NT2/D1 (cell line): ENCODE results near the gene HERC6.
"Not testable (repeated sequence)": the region's sequence is repeated elsewhere in the genome, so short reads cannot be mapped to it uniquely, and the experiment has no call there.

Experiments
- DNase-seq: peaks from one replicate; pipeline ENCODE4 v3.0.0-alpha.2; 2011; ENCODE audit warnings: low read depth, low spot score
- H3K27me3 ChIP-seq: 2 replicates; pipeline ENCODE4 v1.6.0; 2011; ENCODE audit warnings: mild to moderate bottlenecking; ENCODE audit not compliant: insufficient read length, insufficient read depth
- H3K36me3 ChIP-seq: 2 replicates; pipeline ENCODE4 v1.6.1; 2011; ENCODE audit warnings: mild to moderate bottlenecking, low read length, mixed read lengths; ENCODE audit not compliant: insufficient read depth, insufficient read length
- H3K4me1 ChIP-seq: 2 replicates; pipeline ENCODE4 v1.5.1; 2011; ENCODE audit not compliant: insufficient read depth, insufficient read length
- H3K4me3 ChIP-seq: 2 replicates; pipeline ENCODE4 v1.5.1; 2011; ENCODE audit warnings: low read depth; ENCODE audit not compliant: insufficient read length
- H3K9ac ChIP-seq: 2 replicates; pipeline ENCODE4 v1.6.0; 2011; ENCODE audit warnings: low read depth; ENCODE audit not compliant: insufficient read length
- H3K9me3 ChIP-seq: 2 replicates; pipeline ENCODE4 v1.5.1; 2011; ENCODE audit warnings: mild to moderate bottlenecking, low read length; ENCODE audit not compliant: insufficient read depth
- SUZ12 ChIP-seq: IDR thresholded peaks from 2 replicates; pipeline ENCODE4 v1.6.1; 2011; ENCODE audit not compliant: insufficient read length, insufficient read depth; ENCODE audit errors: extremely low read depth
- YY1 ChIP-seq: IDR thresholded peaks from 2 replicates; pipeline ENCODE4 v1.6.1; 2011; ENCODE audit not compliant: insufficient read length, insufficient read depth
- ZNF274 ChIP-seq: IDR thresholded peaks from 2 replicates; pipeline ENCODE4 v1.6.1; 2011; ENCODE audit warnings: mild to moderate bottlenecking, low read depth, low read length

HERC6 gene

DNA sequence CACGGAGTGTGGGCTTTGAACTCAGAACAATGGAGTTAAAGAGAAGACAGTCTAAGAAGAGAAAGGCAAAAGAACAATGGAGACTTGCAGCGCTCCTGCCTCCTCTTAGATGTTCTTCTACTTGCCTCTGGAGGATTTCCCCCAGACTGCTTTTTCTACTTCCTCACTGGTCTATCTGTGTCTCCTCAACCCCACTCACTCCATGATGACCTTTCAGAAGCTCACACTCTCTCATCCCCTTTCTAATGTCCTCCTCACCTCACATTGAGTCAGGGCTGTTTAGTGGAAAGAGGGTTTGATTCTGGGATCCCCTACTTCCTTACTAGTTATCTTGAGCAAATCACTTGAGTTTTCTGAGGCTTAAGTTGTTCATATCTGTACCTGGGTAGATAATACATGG is 12.2 kb upstream of the HERC6 start:
- Histone ChIP-seq H3K27me3 (no peaks in the 10 kb centered on the region), H3K9ac (no peak overlapping the region), H3K4me1 (no peaks in the 10 kb centered on the region), H3K4me3 (no peak overlapping the region), H3K36me3 (no peaks in the 10 kb centered on the region), H3K9me3 (peaks cover 14% of the 10 kb centered on the region; the same call in 1 of the 2 replicates)
- DNase-seq = no peak
- no peak for TF ChIP-seq ZNF274
- no peak for TF ChIP-seq YY1
- TF ChIP-seq SUZ12 = no peak

DNA sequence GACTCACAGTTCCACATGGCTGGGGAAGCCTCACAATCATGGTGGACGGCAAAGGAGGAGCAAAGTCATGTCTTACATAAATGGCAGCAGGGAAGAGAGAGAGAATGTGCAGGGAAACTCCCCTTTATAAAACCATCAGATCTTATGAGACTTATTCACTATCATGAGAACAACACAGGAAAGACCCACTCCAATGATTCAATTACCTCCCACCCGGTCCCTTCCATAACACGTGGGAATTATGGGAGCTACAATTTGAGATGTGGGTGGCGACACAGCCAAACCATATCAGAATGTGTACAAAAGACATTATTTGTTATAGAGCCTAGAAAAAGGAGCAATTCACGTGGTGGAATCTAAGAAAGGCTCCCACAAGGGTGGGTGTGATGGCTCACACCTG is 10.8 kb upstream of the HERC6 start:
- no peaks in the 10 kb centered on the region for H3K36me3 ChIP-seq
- peaks cover 14% of the 10 kb centered on the region; the same call in 1 of the 2 replicates for H3K9me3 ChIP-seq
- no peaks in the 10 kb centered on the region for H3K4me1 ChIP-seq
- no peak overlapping the region for H3K4me3 ChIP-seq
- TF ChIP-seq YY1 (no peak), SUZ12 (no peak), ZNF274 (no peak)
- H3K27me3 ChIP-seq = no peaks in the 10 kb centered on the region
- no peak overlapping the region for H3K9ac ChIP-seq
- DNase-seq = no peak

DNA sequence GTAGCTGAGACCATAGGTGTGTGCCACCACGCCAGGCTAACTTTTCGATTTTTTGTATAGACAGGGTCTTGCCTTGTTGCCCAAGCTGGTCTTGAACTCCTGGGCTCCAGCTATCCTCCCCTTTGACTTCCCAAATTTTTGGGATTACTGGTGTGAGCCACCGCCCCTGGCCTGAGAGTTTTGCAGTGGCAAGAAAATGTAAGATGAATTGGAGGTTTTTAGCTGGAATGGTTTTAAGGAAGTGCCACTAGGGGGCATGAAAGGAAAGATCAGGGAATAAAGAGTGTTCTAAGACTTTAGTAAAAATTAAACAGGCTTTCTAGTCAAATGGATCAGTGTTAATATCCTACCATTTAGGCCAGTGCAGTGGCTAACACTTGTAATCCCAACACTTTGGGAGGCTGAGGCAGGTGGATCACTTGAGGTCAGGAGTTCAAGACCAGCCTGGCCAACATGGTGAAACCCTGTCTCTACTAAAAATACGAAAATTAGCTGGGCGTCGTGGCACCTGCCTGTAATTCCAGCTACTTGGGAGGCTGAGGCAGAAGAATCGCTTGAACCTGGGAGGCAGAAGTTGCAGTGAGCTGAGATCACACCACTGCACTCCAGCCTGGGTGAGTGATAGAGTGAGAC is 9.4 kb upstream of the HERC6 start:
- H3K36me3 ChIP-seq, H3K4me3 ChIP-seq, DNase-seq, H3K9ac ChIP-seq, H3K9me3 ChIP-seq, H3K27me3 ChIP-seq, H3K4me1 ChIP-seq: not testable (repeated sequence)

DNA sequence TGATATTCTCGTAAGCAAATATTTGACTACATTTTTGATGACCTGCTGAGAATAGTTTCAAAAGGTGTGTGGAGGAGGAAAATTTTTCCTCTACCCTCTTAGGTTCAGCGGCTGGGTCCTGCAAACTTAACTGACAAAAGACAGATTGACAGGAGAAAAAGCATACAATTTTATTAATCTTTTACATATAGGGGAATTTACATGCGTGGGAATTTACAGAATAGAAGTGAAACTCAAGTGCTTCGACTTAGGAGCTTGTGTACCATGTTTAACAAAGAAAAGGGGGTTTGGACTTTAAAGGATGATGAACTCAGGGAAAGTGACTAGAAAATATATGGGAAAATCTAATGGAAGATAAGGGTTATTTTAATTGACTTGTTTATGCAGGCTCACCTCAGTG is 2.5 kb downstream of the HERC6 start:
- Histone ChIP-seq H3K9me3 (no peaks in the 10 kb centered on the region), H3K9ac (no peak overlapping the region), H3K36me3 (peaks cover 2% of the 10 kb centered on the region), H3K4me1 (no peaks in the 10 kb centered on the region), H3K27me3 (peaks cover 10% of the 10 kb centered on the region), H3K4me3 (no peak overlapping the region)
- TF ChIP-seq ZNF274 = no peak
- no peak for TF ChIP-seq SUZ12
- TF ChIP-seq YY1 = no peak
- no peak for DNase-seq

DNA sequence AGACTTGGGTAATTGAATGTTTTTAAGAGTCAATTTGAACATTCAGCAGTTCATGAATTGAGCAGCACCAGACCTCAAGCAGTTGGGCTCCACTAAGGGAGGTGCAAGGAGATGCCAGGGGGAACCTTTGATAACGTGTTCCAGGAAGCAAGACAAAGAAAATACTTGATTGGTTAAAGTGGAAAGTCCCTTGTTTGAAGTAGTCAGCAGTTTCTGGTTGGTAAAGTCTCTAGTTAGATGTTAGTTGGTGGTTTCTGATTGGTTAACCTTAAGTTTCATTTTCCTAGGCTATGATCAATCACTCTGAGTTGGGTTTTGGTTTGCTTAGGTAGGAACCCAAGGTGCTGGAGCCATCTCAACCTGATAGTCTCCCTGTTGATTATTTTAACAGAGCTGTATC is 4.0 kb downstream of the HERC6 start:
- no peak overlapping the region for H3K4me3 ChIP-seq
- no peak for TF ChIP-seq YY1
- no peak for TF ChIP-seq SUZ12
- DNase-seq = no peak
- peaks cover 10% of the 10 kb centered on the region for H3K27me3 ChIP-seq
- peaks cover 2% of the 10 kb centered on the region for H3K36me3 ChIP-seq
- H3K4me1 ChIP-seq = no peaks in the 10 kb centered on the region
- no peak overlapping the region for H3K9ac ChIP-seq
- H3K9me3 ChIP-seq = no peaks in the 10 kb centered on the region

DNA sequence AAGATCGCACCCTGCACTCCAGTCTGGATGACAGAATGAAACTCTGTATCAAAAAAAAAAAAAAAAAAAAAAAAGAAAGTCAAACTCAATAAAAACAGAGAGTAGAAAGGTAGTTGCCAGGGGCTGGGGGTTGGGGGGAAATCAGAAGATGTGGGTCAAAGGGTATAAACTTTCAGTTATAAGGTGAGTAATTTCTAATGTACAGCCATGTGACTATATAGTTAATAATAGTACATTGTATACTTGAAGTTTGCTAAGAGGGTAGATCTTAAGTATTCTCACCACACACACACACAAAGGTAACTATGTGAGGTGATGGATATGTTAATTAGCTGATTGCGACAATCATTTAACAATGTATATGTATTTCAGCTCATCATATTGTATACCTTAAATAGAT is 11.5 kb downstream of the HERC6 start:
- Histone ChIP-seq H3K36me3 (peaks cover 8% of the 10 kb centered on the region), H3K9me3 (no peaks in the 10 kb centered on the region), H3K27me3 (no peaks in the 10 kb centered on the region), H3K9ac (no peak overlapping the region), H3K4me1 (no peaks in the 10 kb centered on the region), H3K4me3 (no peak overlapping the region)
- DNase-seq = no peak
- TF ChIP-seq YY1 (no peak), SUZ12 (no peak), ZNF274 (no peak)

DNA sequence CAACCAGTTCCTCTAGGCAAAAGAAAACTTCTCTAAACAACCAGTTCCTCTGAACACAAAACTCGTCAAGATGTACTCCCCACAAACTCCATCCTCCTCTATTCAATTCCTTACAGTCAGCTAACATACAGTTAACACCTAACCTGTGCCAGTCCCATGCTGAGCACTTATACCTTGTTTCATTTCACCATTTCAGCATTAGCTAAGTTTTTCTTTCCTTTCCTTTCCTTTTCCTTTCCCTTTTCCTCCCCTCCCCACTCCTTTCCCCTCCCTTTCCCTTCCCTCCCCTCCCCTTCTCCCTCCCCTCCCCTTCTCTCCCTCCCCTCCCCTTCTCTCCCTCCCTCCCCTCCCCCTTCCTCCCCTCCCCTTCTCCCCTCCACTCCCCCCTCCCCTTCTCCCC is 13.1 kb downstream of the HERC6 start:
- TF ChIP-seq YY1 (no peak), ZNF274 (no peak), SUZ12 (no peak)
- no peak overlapping the region for H3K4me3 ChIP-seq

DNA sequence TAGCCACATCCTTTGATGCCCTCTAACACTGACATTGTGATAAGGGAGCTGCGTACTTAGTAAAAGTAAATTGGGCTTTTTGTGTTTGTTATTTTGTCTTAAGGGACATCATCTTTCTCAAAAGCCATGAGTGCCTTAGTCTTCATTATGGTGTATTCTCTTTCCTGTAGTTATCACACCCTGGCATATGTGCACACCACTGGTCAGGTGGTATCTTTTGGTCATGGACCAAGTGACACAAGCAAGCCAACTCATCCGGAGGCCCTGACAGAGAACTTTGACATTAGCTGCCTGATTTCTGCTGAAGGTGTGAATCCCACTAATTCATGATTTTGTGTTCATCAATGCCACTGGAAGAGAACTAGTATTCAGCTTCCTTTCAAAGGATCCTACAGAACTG is 18.0 kb downstream of the HERC6 start:
- Histone ChIP-seq H3K9me3 (no peaks in the 10 kb centered on the region), H3K9ac (no peak overlapping the region), H3K4me1 (no peaks in the 10 kb centered on the region), H3K4me3 (no peak overlapping the region), H3K36me3 (peaks cover 3% of the 10 kb centered on the region), H3K27me3 (no peaks in the 10 kb centered on the region)
- DNase-seq = no peak
- no peak for TF ChIP-seq SUZ12
- no peak for TF ChIP-seq ZNF274
- TF ChIP-seq YY1 = no peak

More for the DNA sequence above, 13.1 kb downstream of the HERC6 start:
- Histone ChIP-seq H3K27me3 (no peaks in the 10 kb centered on the region), H3K36me3 (peaks cover 6% of the 10 kb centered on the region), H3K4me1 (no peaks in the 10 kb centered on the region), H3K9ac (no peak overlapping the region), H3K9me3 (no peaks in the 10 kb centered on the region)
- no peak for DNase-seq
